K562 (cell line): Measurements from ENCODE around the gene HOXB5. TPM values are rescaled to one million over a fixed set of nuclear protein-coding genes. Genes with fewer than 3 reads are reported as not detected.

Source experiments
- RB1 ChIP-seq: fragments of 450-650 bp; IDR thresholded peaks from 2 replicates; pipeline ENCODE4 v1.6.1; 2017; ENCODE audit warnings: low read depth, mild to moderate bottlenecking
- RFX7 ChIP-seq: fragments of 250-450 bp; sonication (Bioruptor Pico); IDR thresholded peaks from 2 replicates; pipeline ENCODE4 v1.5.1; 2021; ENCODE audit warnings: mild to moderate bottlenecking
- RNF2 ChIP-seq: sonication (generic); IDR thresholded peaks from 2 replicates; pipeline ENCODE4 v1.6.1; 2016
- THRAP3 ChIP-seq: fragments of 450-650 bp; IDR thresholded peaks from 2 replicates; pipeline ENCODE4 v1.6.1; 2016; ENCODE audit warnings: mild to moderate bottlenecking, inconsistent platforms, borderline replicate concordance
- ZBTB17 ChIP-seq: fragments of 450-650 bp; formaldehyde crosslinking; IDR thresholded peaks from 2 replicates; pipeline ENCODE4 v1.4.0; 2020; ENCODE audit warnings: mild to moderate bottlenecking
- ZNF217 ChIP-seq: sonication (generic); formaldehyde crosslinking; IDR thresholded peaks from 2 replicates; pipeline ENCODE4 v1.8.0; 2022; ENCODE audit warnings: mild to moderate bottlenecking, missing genetic modification reagents
- polyA plus RNA-seq, 8 experiments: library from polyadenylated mRNA; depleted of rRNA in 4 of 8; stranded (reverse) in 5 of 8; unstranded in 3 of 8; fragments of >200 nt; fragmentation: Nextera tagmentation in 2 of 8; fragmentation: Illumina TruSeq in 1 of 8; extraction: Ambion mirVana in 2 of 8; extraction: Trizol in 1 of 8; gene quantifications; 2 replicates each; pipeline versions ENCODE4 v1.2.1 to v1.2.3, GENCODE V29; 2011 to 2014; ENCODE audit warnings: inconsistent platforms in 1 of 8, missing spikeins in 1 of 8
- total RNA-seq, 7 experiments: library from RNA; depleted of rRNA in 6 of 7; stranded (reverse); fragments of >200 nt in 6 of 7; fragmentation: Illumina TruSeq in 2 of 7; extraction: Trizol in 2 of 7; gene quantifications; 2 replicates each; pipeline versions ENCODE4 v1.2.1 to v1.2.3, GENCODE V29; 2011 to 2021; ENCODE audit warnings: low replicate concordance in 1 of 7
- TF ChIP-seq, protein P1 (sequence below): sonication (generic); formaldehyde crosslinking; IDR thresholded peaks from 2 replicates; pipeline ENCODE4 v1.8.0; 2023; ENCODE audit warnings: mild to moderate bottlenecking, missing genetic modification reagents

Gene HOXB5
- total and polyA plus RNA-seq, 9 of the 15 experiments (the other 6 are each of a cell fraction or from before 2014, with no cell fraction given): 0.24 to 2.7 (median 0.65) TPM

DNA sequence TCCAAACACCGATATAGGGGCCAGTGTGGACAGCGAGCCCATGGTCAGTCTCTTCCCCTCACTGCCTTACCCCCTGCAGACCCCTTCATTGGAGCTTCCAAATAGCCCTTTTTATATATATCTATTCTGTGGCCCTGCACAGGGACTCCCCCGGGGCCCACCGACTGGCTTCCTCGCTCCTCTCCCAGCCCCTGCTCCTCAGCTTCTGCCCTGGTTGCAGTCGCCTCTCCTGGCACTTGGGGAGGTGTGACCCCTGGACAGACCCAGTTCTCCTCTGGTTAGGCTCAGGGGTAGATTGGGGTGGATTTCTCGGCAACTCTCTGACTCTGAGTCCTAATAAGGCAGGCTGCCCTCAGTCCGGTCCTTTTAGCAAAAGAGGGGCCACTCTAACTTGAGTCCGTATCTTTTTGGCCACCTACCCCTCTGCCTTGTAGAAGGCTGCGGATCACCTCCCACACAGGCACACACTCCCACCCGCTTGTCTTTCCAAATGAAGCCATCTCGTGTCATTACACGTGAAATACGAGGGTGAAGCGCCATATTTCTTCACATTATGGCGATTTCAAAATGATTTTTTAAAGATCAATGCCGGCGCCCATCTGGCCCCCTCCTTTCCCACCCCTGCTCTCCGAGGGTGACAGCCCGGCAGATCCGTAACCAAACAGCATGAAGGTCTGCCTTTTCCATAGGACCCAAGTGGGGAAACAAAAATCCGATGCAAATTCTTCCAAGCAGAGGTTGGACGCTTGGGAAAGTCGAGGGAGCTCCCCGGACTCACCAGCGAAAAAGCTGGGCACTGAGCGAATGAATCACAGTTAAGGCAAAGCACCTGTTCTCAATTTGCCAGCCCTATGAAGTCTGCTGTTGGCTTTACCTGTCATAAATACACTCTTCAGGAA lies 34.3 kb upstream of the HOXB5 start (continued):
- TF ChIP-seq, protein P1, sequence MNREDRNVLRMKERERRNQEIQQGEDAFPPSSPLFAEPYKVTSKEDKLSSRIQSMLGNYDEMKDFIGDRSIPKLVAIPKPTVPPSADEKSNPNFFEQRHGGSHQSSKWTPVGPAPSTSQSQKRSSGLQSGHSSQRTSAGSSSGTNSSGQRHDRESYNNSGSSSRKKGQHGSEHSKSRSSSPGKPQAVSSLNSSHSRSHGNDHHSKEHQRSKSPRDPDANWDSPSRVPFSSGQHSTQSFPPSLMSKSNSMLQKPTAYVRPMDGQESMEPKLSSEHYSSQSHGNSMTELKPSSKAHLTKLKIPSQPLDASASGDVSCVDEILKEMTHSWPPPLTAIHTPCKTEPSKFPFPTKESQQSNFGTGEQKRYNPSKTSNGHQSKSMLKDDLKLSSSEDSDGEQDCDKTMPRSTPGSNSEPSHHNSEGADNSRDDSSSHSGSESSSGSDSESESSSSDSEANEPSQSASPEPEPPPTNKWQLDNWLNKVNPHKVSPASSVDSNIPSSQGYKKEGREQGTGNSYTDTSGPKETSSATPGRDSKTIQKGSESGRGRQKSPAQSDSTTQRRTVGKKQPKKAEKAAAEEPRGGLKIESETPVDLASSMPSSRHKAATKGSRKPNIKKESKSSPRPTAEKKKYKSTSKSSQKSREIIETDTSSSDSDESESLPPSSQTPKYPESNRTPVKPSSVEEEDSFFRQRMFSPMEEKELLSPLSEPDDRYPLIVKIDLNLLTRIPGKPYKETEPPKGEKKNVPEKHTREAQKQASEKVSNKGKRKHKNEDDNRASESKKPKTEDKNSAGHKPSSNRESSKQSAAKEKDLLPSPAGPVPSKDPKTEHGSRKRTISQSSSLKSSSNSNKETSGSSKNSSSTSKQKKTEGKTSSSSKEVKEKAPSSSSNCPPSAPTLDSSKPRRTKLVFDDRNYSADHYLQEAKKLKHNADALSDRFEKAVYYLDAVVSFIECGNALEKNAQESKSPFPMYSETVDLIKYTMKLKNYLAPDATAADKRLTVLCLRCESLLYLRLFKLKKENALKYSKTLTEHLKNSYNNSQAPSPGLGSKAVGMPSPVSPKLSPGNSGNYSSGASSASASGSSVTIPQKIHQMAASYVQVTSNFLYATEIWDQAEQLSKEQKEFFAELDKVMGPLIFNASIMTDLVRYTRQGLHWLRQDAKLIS (CRISPR knock-in tag): 0 out of 2 replicates have a peak, but pooled peaks have one; percentile 45
- TF ChIP-seq RB1: no peak
- no peak for TF ChIP-seq ZNF217 (CRISPR knock-in tag)
- TF ChIP-seq RFX7: no peak
- no peak for TF ChIP-seq ZBTB17
- no peak for TF ChIP-seq THRAP3
- no peak for TF ChIP-seq RNF2
